ENCODE data around the gene ADPGK.
A peak's percentile ranks its signal among the peaks of the same experiment; 100 is the strongest.
"Not testable (repeated sequence)": the region's sequence is repeated elsewhere in the genome, so short reads cannot be mapped to it uniquely, and the experiment has no call there.

The ADPGK gene

GRCh38 chr15:72783640-72784455 lies at the start of gene ADPGK:
Gene ADPGK (minus strand): TSS chr15:72783758. CDS start chr15:72783691, 67 bp downstream.
- DNase-seq = peak; percentile 97

- no peak for DNase-seq
Measured at GRCh38 chr15:72827226-72827625, 43.7 kb upstream of the ADPGK start.

GRCh38 chr15:72826611-72827010 lies 43.1 kb upstream of the ADPGK start:
- DNase-seq = no peak

DNA sequence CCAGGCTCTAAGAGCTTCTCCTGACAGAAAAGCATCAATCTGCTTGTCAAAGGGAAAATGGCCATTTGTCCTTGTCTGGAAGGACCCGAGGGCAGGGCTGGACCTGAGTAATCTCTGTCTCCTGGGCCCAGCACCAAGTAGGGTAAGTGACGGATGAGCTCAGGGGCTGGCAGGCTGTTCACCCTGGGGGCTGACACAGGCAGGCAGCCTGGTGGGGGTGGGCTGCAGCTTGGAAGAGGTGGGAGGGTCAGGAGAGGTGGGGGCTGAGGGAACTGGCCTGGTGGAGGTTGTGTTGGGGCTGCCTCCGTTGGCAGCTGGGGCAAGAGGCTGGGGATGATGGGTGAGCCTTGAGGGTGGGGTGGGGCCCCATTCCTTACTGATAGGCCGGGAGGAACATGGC lies 42.3 kb upstream of the ADPGK start:
- no peak for DNase-seq

DNA sequence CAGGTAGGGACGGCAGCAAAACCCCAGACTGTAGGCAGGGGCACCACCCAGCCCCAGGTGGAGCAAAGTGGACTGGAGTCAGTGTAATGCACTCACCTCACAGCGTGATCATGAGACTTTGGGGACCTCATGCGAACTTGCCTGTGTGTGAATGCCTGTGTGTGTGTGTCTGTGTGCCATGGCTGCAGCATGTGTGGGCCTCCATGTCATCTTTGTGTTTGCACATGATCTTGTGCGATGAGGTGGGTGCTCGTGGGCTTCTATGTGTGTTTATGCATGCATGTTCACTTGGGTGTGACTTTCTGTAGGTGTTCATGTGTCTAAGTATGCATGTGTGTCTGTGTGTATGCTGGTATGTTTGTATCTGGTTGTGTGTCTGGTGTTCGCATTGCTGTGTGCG lies 41.2 kb upstream of the ADPGK start:
- no peak for DNase-seq

GRCh38 chr15:72824112-72824511 lies 40.6 kb upstream of the ADPGK start:
- DNase-seq = no peak

DNA sequence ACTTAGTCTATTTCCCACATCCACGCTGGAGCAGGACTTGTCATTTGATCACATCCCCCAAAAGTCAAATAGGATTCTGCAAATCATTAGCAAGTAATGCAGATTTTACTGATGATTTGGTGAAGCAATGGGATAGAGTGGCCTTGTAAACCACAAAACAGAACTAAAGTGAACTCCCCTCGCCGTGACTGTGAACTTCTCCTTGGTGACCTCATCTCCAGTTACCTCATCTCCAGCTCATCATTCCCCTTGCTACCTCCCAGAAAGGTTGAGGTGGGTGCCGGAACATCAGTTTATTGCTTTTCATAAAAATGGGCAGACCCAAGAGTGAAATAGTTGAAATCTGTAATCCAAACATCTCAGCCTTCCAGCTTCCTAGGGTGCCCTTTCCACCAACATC lies 36.7 kb upstream of the ADPGK start:
- DNase-seq = peak; percentile 8

DNA sequence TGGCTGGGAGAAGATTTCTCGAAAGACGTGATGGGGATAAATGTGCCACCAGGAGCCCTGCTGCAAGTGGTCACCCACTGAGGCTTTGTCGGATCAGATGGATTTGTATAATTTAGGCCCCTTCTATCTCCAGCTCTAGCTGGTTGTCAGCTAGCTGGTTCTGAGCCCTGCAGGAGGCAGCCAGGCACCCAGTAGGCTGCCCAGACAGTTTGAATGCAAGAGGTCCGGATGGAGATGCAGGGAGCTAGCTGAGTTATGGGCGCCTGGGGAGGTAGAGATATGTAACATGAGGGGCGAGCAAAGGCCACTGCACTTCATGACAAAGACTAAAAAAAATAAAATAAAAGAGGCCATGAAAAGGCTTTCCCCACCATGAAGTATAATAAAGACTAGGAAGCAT lies 35.1 kb upstream of the ADPGK start:
- DNase-seq = no peak

- no peak for DNase-seq
Measured at GRCh38 chr15:72813345-72814004, 29.9 kb upstream of the ADPGK start.

DNA sequence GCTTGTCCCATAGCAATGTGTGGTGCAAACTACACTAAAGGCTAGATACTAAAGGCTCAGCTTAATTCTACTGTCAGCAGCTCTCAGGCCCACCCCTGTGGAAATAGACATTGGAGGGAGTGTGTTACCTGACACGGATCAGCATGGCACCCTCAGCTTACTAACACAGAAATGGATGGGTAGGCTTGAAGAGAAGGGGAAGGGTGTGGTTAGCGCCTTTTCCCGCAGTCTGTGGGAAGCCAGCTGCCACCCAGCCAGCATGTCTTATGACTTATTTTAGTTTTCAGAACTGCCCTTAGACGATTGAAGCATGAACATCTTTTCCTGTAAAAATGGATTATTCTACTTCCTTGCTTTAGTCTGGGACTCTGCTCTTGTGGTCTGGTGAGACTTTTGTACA lies 25.8 kb upstream of the ADPGK start:
- DNase-seq = peak; percentile 45

GRCh38 chr15:72807346-72807745 lies 23.8 kb upstream of the ADPGK start:
- DNase-seq = not testable (repeated sequence)

GRCh38 chr15:72803006-72803405 lies 19.4 kb upstream of the ADPGK start:
- no peak for DNase-seq

GRCh38 chr15:72801590-72802325 lies 18.2 kb upstream of the ADPGK start:
- no peak for DNase-seq

GRCh38 chr15:72800833-72801481 lies 17.4 kb upstream of the ADPGK start:
- DNase-seq = no peak

DNA sequence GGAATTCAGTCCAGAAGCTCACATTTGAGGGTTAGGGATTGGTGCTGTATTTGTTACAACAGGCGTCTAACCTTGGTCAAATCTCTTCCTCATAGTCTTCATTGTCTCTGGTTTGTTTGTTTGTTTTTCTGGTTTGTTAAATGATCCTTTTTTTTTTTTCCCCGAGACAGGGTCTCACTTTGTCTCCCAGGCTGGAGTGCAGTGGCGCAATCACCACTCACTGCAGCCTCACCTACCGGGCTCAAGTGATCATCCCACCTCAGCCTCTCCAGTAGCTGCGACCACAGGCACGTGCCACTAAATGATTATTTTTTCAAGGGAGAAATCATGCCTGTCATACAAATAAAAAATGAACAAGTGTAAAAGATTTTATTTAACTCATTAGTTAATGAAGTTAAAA lies 14.3 kb upstream of the ADPGK start:
- no peak for DNase-seq

DNA sequence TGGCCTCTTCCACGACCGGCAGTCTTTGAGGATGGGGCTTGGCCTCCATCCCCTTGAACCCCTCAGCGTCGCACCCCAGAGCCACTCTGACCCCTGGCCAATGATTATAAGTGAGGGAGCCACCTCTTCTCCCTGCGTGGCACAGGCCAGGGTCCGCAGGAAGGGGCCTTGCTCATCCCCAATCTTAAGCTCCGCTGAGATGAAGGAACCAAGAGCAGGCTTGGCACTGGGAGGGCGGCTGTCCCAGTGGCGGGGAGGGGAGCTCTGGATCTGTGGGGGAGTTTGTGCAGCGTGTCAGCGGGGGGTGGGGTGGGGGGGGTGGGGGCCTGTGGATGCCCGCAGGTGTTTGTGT lies 13.8 kb upstream of the ADPGK start:
- DNase-seq = no peak

DNA sequence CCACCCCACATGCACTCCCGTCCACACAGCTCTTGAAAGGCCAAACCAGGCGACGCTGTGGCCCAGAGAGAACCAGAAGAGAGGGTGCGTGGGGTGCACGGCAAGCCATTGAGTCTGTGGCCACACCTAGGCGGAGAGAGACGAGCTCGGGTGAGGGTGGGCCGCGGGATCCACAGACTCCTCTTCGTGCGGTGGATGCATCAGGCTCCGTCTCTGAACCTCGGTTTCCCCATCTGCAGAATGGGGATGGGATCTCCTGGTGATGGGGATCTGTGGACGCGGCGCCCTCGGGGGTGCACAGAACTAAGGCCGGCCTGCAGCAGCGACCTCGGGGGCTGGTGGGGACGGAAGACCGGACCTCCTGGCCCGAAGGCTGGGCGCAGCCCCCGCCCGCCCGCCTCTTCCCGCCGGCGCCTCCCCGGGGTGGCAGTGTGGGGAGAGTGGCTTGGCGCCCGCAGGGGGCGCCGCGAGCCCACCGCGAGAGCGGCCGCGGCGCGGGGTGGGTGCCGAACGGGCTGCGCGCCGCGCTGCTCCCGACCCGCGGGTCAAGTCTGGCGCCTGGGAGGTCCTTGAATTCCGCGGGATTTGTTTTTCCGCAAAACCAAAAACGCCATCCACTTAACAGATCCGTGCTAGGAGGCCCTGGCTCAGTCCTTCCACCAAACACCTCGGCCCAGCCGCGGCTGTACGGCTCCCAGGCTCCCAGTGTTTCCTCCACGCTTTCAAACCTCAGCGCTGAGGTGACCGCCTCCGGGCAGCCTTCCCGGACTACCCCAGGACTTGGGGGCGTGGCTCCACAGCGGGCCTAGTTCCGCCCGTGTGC lies 13.2 kb upstream of the ADPGK start:
- peak; percentile 57 for DNase-seq

GRCh38 chr15:72796210-72796514 lies 12.6 kb upstream of the ADPGK start:
- DNase-seq = no peak

GRCh38 chr15:72793766-72794660 lies 10.5 kb upstream of the ADPGK start:
- DNase-seq = no peak

DNA sequence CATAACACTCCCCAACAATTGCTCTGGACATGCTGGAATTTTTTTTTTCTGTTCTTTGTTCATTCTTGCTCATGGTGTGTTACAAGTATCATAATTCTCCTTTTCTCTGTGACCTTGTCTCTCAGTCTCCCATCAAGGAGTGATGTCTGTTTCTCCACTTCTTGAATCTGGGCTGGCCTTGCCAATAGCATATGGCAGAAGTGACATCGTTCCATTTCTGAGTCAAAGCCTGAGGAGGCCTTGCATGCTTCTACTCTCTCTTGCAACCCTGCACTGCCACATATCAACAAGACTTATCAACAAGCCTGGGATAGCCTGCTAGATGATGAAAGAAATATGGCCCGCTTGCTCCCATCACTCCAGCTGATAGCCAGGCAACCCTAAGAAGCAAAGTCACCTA lies 8.9 kb upstream of the ADPGK start:
- DNase-seq = no peak

DNA sequence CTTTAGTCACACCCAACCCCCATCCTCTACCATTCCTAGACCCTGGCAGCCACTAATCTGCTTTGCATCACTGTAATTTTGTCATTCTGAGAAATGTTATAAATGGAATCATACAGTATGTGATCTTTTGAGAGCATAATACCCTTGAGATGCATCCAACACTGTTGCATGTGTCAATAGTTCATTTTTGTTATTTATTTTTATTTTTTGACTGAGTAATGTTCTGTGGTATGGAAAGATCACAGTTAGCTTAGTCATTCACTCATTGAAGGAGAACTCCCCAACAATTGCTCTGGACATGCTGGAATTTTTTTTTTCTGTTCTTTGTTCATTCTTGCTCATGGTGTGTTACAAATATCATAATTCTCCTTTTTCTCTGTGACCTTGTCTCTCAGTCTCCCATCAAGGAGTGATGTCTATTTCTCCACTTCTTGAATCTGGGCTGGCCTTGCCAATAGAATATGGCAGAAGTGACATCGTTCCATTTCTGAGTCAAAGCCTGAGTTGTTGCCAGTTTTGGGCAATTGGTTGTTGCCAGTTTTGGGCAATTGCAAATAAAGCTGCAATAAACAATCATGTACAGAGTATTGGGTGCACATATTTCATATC lies 6.8 kb upstream of the ADPGK start:
- no peak for DNase-seq
